Effector memory CD4-positive, alpha-beta T cell (primary cell): ENCODE results near the gene FOXN3.

Experiments used
- DNase-seq, 3 donors: peaks; one replicate each; pipeline ENCODE4 v3.0.0-alpha.2; 2020
- H3K27ac ChIP-seq: 2 replicates; pipeline ENCODE4 v1.7.0; 2013; ENCODE audit warnings: mild to moderate bottlenecking, low read length, moderate library complexity; ENCODE audit not compliant: insufficient read depth, poor library complexity, severe bottlenecking
- H3K27me3 ChIP-seq: replicated peaks from 2 replicates; pipeline ENCODE4 v1.7.0; 2013; ENCODE audit warnings: mild to moderate bottlenecking, low read length; ENCODE audit not compliant: insufficient read depth, control insufficient read depth, poor library complexity, severe bottlenecking
- H3K36me3 ChIP-seq: 2 replicates; pipeline ENCODE4 v1.7.0; 2013; ENCODE audit warnings: mild to moderate bottlenecking, low read length, moderate library complexity; ENCODE audit not compliant: control insufficient read depth, insufficient read depth
- H3K4me1 ChIP-seq: 2 replicates; pipeline ENCODE4 v1.7.0; 2013; ENCODE audit warnings: low read length, mild to moderate bottlenecking; ENCODE audit not compliant: control insufficient read depth, insufficient read depth, poor library complexity, severe bottlenecking
- H3K4me3 ChIP-seq: 2 replicates; pipeline ENCODE4 v1.7.0; 2013; ENCODE audit warnings: low read length, low read depth, mild to moderate bottlenecking; ENCODE audit not compliant: insufficient read depth, poor library complexity, severe bottlenecking
- H3K9me3 ChIP-seq: 2 replicates; pipeline ENCODE4 v1.7.0; 2013; ENCODE audit warnings: mild to moderate bottlenecking, low read length, moderate library complexity; ENCODE audit not compliant: control insufficient read depth

FOXN3 gene

DNA sequence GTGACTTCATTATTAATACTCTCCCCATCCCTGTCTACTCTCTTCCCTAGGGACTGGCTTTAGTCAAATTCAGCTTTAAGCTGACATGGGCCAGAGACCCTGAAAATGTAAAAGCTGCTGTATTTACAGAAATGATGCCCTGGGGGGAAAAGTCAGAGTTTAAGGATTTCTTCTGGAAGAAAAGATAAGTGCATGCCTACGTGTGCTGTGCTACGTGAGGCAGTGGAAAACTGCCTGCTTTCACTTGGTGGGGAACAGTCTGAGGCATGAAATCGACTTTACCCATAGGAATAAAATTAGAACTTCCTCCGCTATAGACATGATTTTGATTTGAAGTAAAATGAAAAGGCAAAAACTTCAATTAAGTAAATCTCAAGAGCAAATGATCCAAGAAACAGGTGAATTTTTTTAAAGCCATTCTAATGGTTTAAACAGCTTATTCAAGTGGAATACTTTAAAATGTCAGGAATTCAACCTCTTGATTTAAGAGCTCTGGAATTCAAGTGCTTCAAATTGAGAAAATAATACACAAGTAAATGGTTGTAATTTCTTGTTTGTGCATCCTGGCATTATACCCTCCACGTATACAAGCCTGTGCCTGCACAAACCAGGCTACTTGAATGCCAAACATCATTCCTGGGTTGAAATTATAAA, 168.5 kb downstream of the FOXN3 start:
- H3K36me3 ChIP-seq = no peaks in the 10 kb centered on the region
- no peak overlapping the region for H3K27ac ChIP-seq
- H3K4me1 ChIP-seq = no peaks in the 10 kb centered on the region

DNA sequence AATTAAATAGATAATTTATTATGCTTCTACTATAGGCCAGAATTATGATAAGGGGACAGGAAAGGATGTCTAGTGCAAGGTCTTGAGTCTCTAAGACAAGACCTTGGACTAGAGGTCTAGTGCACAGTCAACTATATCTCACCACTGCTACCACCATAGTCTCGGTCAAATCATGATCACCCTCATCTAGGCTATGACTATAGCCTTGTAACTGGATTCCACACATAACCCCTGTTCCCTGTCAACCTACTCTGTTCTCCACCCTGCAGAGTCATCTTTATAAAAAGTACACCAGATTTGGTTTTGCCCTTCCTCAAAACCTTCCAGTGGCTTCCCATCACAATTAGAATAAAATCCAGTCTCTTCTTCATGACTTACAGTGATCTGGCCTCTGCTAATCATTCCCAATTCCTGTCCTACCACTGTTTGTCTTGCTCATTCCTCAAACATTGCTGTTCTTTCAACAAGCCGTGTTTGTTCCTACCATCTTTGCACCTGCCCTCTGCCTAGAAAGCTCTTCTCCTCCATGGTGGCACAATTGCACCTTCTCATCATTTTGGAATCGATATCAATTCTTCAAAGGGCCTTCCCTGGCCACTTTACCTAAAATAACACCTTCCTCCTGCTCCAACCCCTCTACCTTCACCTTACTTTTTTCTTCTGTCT, 169.4 kb downstream of the FOXN3 start:
- H3K27me3 ChIP-seq = no peaks in the 10 kb centered on the region
- H3K9me3 ChIP-seq = no peaks in the 10 kb centered on the region
- no peak overlapping the region for H3K4me3 ChIP-seq
- no peaks in the 10 kb centered on the region for H3K36me3 ChIP-seq
- no peak for DNase-seq
- H3K4me1 ChIP-seq = no peaks in the 10 kb centered on the region
- no peak overlapping the region for H3K27ac ChIP-seq

More for the DNA sequence above, 168.5 kb downstream of the FOXN3 start:
- Histone ChIP-seq H3K9me3 (no peaks in the 10 kb centered on the region), H3K27me3 (no peaks in the 10 kb centered on the region), H3K4me3 (no peak overlapping the region)
- DNase-seq = no peak

DNA sequence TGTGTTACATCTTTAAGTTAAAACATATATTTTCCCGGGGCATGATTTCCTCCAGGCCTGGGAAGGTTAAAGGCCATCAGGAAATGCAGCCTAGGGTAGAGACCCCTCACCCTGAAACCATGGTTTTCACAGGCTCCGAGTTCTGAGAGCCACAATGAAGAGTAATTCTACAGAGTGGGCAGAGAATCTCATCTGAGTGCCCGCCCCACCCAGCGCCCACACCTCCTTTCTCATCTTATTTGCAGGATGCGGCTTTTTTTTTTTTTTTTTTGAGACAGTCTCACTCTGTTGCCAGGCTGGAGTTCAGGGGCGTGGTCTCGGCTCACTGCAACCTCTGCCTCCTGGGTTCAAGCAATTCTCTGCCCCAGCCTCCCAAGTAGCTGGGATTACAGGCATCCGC, 170.7 kb downstream of the FOXN3 start:
- no peaks in the 10 kb centered on the region for H3K36me3 ChIP-seq
- no peak overlapping the region for H3K27ac ChIP-seq
- no peaks in the 10 kb centered on the region for H3K9me3 ChIP-seq
- H3K27me3 ChIP-seq = no peaks in the 10 kb centered on the region
- peaks cover 2% of the 10 kb centered on the region for H3K4me1 ChIP-seq
- DNase-seq = no peak
- H3K4me3 ChIP-seq = no peak overlapping the region

GRCh38 chr14:89245802-89246201, 171.2 kb downstream of the FOXN3 start:
- no peaks in the 10 kb centered on the region for H3K36me3 ChIP-seq
- H3K27me3 ChIP-seq = no peaks in the 10 kb centered on the region
- H3K9me3 ChIP-seq = no peaks in the 10 kb centered on the region
- H3K27ac ChIP-seq = no peak overlapping the region
- peaks cover 6% of the 10 kb centered on the region for H3K4me1 ChIP-seq
- DNase-seq = no peak
- H3K4me3 ChIP-seq = no peak overlapping the region

DNA sequence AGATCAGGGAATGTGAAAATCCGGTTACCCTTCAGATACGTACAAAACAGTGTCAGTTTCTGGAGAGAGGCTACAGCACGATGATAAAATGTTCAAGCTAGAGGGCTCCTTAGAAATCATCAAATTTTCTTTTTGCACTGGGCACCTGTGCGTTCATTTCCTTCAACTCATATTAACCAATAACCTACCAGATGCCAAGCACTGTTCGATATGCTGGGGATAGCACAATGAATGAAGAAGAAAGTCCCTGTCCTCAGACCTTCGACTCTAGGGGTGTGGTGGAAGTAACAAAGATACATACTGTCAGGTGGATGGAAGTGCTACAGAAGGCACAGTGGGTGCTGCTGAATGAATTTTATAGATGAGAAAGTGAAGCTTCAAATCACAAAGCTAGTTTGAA, 172.3 kb downstream of the FOXN3 start:
- H3K4me3 ChIP-seq = no peak overlapping the region
- DNase-seq = no peak
- H3K9me3 ChIP-seq = no peaks in the 10 kb centered on the region
- H3K27ac ChIP-seq = no peak overlapping the region
- no peaks in the 10 kb centered on the region for H3K36me3 ChIP-seq
- H3K4me1 ChIP-seq = peaks cover 6% of the 10 kb centered on the region
- H3K27me3 ChIP-seq = no peaks in the 10 kb centered on the region

- DNase-seq = no peak
- no peaks in the 10 kb centered on the region for H3K27me3 ChIP-seq
- H3K27ac ChIP-seq = no peak overlapping the region
- H3K4me3 ChIP-seq = no peak overlapping the region
- H3K4me1 ChIP-seq = peaks cover 6% of the 10 kb centered on the region
- H3K9me3 ChIP-seq = no peaks in the 10 kb centered on the region
- no peaks in the 10 kb centered on the region for H3K36me3 ChIP-seq
These were observed 173.3 kb downstream of the FOXN3 start for GRCh38 chr14:89243741-89244140.

DNA sequence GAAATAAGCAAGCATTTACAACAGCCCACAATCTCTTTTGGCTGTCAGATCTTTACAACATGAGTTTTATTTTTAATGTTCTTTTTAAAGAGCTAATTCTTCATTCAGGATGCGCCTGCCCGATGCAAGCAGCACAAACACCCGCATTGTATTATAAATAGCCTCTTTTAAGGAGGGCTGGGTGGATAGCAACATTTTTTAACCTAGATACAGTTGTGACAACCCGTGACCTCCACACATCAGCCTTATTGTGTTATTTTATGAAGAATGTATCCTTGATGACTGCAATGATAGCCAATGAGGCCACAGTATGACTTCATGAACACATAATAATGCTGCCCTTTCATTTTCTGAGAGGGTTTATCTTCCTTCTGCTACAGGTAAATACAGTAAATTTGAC, 173.7 kb downstream of the FOXN3 start:
- DNase-seq = no peak
- Histone ChIP-seq H3K4me1 (peaks cover 6% of the 10 kb centered on the region), H3K27ac (no peak overlapping the region), H3K4me3 (no peak overlapping the region), H3K27me3 (no peaks in the 10 kb centered on the region), H3K9me3 (no peaks in the 10 kb centered on the region), H3K36me3 (no peaks in the 10 kb centered on the region)

- Histone ChIP-seq H3K4me3 (no peak overlapping the region), H3K36me3 (no peaks in the 10 kb centered on the region), H3K27ac (no peak overlapping the region), H3K27me3 (no peaks in the 10 kb centered on the region), H3K4me1 (peaks cover 6% of the 10 kb centered on the region), H3K9me3 (no peaks in the 10 kb centered on the region)
- no peak for DNase-seq
These were observed 174.3 kb downstream of the FOXN3 start for GRCh38 chr14:89242652-89243279.

GRCh38 chr14:89241934-89242651, 174.9 kb downstream of the FOXN3 start:
- H3K36me3 ChIP-seq = no peaks in the 10 kb centered on the region
- H3K4me1 ChIP-seq = peaks cover 6% of the 10 kb centered on the region
- no peak overlapping the region for H3K4me3 ChIP-seq
- no peak for DNase-seq
- no peaks in the 10 kb centered on the region for H3K27me3 ChIP-seq
- H3K9me3 ChIP-seq = no peaks in the 10 kb centered on the region
- no peak overlapping the region for H3K27ac ChIP-seq

GRCh38 chr14:89241257-89241656, 175.8 kb downstream of the FOXN3 start:
- Histone ChIP-seq H3K4me3 (no peak overlapping the region), H3K27ac (no peak overlapping the region), H3K9me3 (no peaks in the 10 kb centered on the region), H3K27me3 (no peaks in the 10 kb centered on the region), H3K36me3 (no peaks in the 10 kb centered on the region), H3K4me1 (peaks cover 6% of the 10 kb centered on the region)
- DNase-seq = no peak
